ENCODE measurements around the gene WEE2. TPM values are rescaled to one million over a fixed set of nuclear protein-coding genes. Genes with fewer than 3 reads are reported as not detected.

WEE2 gene
- total and polyA plus RNA-seq, 2 donors from 2014 or later, result 0.06 to 0.13 TPM

- DNase-seq (no peak), FAIRE-seq (no peak)
- H3K27ac ChIP-seq (ENCODE audit: low read depth in 2 of 2, low read length in 2 of 2), result peak overlapping the region; percentile 74 to 88
Measured at GRCh38 chr7:141738592-141739013, 30.4 kb downstream of the WEE2 start.

GRCh38 chr7:141739250-141739649 is 31.1 kb downstream of the WEE2 start:
- Histone ChIP-seq H3K36me3 (ENCODE audit: control insufficient read depth in 2 of 3, insufficient read depth in 3 of 3, low read length in 3 of 3) (peaks cover 7 to 25% (median 23%) of the 10 kb centered on the region in 3 donors), H3K27me3 (ENCODE audit: control insufficient read depth, insufficient read depth, low read length) (no peaks in the 10 kb centered on the region), H3K27ac (ENCODE audit: low read depth in 2 of 2, low read length in 2 of 2) (no peak overlapping the region), H3K9ac (ENCODE audit: low read length in 3 of 3) (peak overlapping the region in 1 of 3 donors; percentile 95), H3K9me3 (ENCODE audit: control insufficient read depth in 2 of 3, insufficient read depth in 1 of 3, low read length in 3 of 3) (no peaks in the 10 kb centered on the region), H3K4me3 (ENCODE audit: low read length in 3 of 3) (peak overlapping the region in 2 of 3 donors; percentile 90 to 99), H3K4me1 (ENCODE audit: control insufficient read depth in 2 of 3, insufficient read depth in 2 of 3, low read depth in 1 of 3, low read length in 3 of 3) (peaks cover 0 to 10% (median 8%) of the 10 kb centered on the region in 3 donors)
- FAIRE-seq (no peak), DNase-seq (no peak)
- intact Hi-C loops (cut with DNase I), result no loop called here
- no peak for TF ChIP-seq CTCF (IDR thresholded peaks at IDR 0.05; ENCODE audit: borderline replicate concordance, extremely low read depth, insufficient read depth)

More at GRCh38 chr7:141738592-141739013, 30.4 kb downstream of the WEE2 start:
- intact Hi-C loops (cut with DNase I), result no loop called here
- H3K9ac ChIP-seq (ENCODE audit: low read length in 3 of 3), result peak overlapping the region; percentile 42 to 100 (median 95)
- H3K9me3 ChIP-seq (ENCODE audit: control insufficient read depth in 2 of 3, insufficient read depth in 1 of 3, low read length in 3 of 3), result no peaks in the 10 kb centered on the region
- peaks cover 3 to 19% (median 17%) of the 10 kb centered on the region in 3 donors for H3K36me3 ChIP-seq (ENCODE audit: control insufficient read depth in 2 of 3, insufficient read depth in 3 of 3, low read length in 3 of 3)
- peak overlapping the region; percentile 90 to 100 (median 99) for H3K4me3 ChIP-seq (ENCODE audit: low read length in 3 of 3)
- no peak for TF ChIP-seq CTCF (IDR thresholded peaks at IDR 0.05; ENCODE audit: borderline replicate concordance, extremely low read depth, insufficient read depth)
- H3K27me3 ChIP-seq (ENCODE audit: control insufficient read depth, insufficient read depth, low read length), result no peaks in the 10 kb centered on the region
- H3K4me1 ChIP-seq (ENCODE audit: control insufficient read depth in 2 of 3, insufficient read depth in 2 of 3, low read depth in 1 of 3, low read length in 3 of 3), result peaks cover 0 to 10% (median 8%) of the 10 kb centered on the region in 3 donors

GRCh38 chr7:141742229-141742628 is 34.1 kb downstream of the WEE2 start:
- Histone ChIP-seq H3K27me3 (ENCODE audit: control insufficient read depth, insufficient read depth, low read length) (no peaks in the 10 kb centered on the region), H3K36me3 (ENCODE audit: control insufficient read depth in 2 of 3, insufficient read depth in 3 of 3, low read length in 3 of 3) (peaks cover 16 to 40% (median 30%) of the 10 kb centered on the region in 3 donors), H3K9me3 (ENCODE audit: control insufficient read depth in 2 of 3, insufficient read depth in 1 of 3, low read length in 3 of 3) (no peaks in the 10 kb centered on the region), H3K9ac (ENCODE audit: low read length in 3 of 3) (no peak overlapping the region), H3K4me3 (ENCODE audit: low read length in 3 of 3) (no peak overlapping the region), H3K4me1 (ENCODE audit: control insufficient read depth in 2 of 3, insufficient read depth in 2 of 3, low read depth in 1 of 3, low read length in 3 of 3) (peaks cover 0 to 8% (median 8%) of the 10 kb centered on the region in 3 donors), H3K27ac (ENCODE audit: low read depth in 2 of 2, low read length in 2 of 2) (no peak overlapping the region)
- no peak for FAIRE-seq
- TF ChIP-seq CTCF (IDR thresholded peaks at IDR 0.05; ENCODE audit: borderline replicate concordance, extremely low read depth, insufficient read depth), result no peak
- no peak for DNase-seq
- intact Hi-C loops (cut with DNase I), result no loop called here

- H3K27ac ChIP-seq (ENCODE audit: low read depth in 2 of 2, low read length in 2 of 2), result no peak overlapping the region
- no peak overlapping the region for H3K9ac ChIP-seq (ENCODE audit: low read length in 3 of 3)
- H3K36me3 ChIP-seq (ENCODE audit: control insufficient read depth in 2 of 3, insufficient read depth in 3 of 3, low read length in 3 of 3), result peaks cover 19 to 45% (median 30%) of the 10 kb centered on the region in 3 donors
- no peak for TF ChIP-seq CTCF (IDR thresholded peaks at IDR 0.05; ENCODE audit: borderline replicate concordance, extremely low read depth, insufficient read depth)
- no peak overlapping the region for H3K4me3 ChIP-seq (ENCODE audit: low read length in 3 of 3)
- H3K4me1 ChIP-seq (ENCODE audit: control insufficient read depth in 2 of 3, insufficient read depth in 2 of 3, low read depth in 1 of 3, low read length in 3 of 3), result peaks cover 0 to 4% (median 3%) of the 10 kb centered on the region in 3 donors
- intact Hi-C loops (cut with DNase I), result no loop called here
- no peaks in the 10 kb centered on the region for H3K9me3 ChIP-seq (ENCODE audit: control insufficient read depth in 2 of 3, insufficient read depth in 1 of 3, low read length in 3 of 3)
- FAIRE-seq, result no peak
- DNase-seq, result no peak
- H3K27me3 ChIP-seq (ENCODE audit: control insufficient read depth, insufficient read depth, low read length), result no peaks in the 10 kb centered on the region
Measured at GRCh38 chr7:141744131-141744530, 36.0 kb downstream of the WEE2 start.
